Rectal smooth muscle tissue (tissue), 1 donor: ENCODE measurements around the gene PARD3.
A peak's percentile ranks its signal among the peaks of the same experiment; 100 is the strongest.

Source experiments
- H3K27ac ChIP-seq: one replicate; pipeline ENCODE4 v1.7.0; 2013; ENCODE audit warnings: low read depth, low read length, inconsistent platforms
- H3K27me3 ChIP-seq: one replicate; pipeline ENCODE4 v1.7.0; 2013; ENCODE audit warnings: low read length; ENCODE audit not compliant: control insufficient read depth, insufficient read depth
- H3K36me3 ChIP-seq: one replicate; pipeline ENCODE4 v1.7.0; 2013; ENCODE audit warnings: low read length; ENCODE audit not compliant: control insufficient read depth, insufficient read depth
- H3K4me1 ChIP-seq: one replicate; pipeline ENCODE4 v1.7.0; 2013; ENCODE audit warnings: low read length; ENCODE audit not compliant: control insufficient read depth, insufficient read depth
- H3K4me3 ChIP-seq: one replicate; pipeline ENCODE4 v1.7.0; 2013; ENCODE audit warnings: low read length
- H3K9ac ChIP-seq: one replicate; pipeline ENCODE4 v1.7.0; 2013; ENCODE audit warnings: low read length

PARD3 gene

DNA sequence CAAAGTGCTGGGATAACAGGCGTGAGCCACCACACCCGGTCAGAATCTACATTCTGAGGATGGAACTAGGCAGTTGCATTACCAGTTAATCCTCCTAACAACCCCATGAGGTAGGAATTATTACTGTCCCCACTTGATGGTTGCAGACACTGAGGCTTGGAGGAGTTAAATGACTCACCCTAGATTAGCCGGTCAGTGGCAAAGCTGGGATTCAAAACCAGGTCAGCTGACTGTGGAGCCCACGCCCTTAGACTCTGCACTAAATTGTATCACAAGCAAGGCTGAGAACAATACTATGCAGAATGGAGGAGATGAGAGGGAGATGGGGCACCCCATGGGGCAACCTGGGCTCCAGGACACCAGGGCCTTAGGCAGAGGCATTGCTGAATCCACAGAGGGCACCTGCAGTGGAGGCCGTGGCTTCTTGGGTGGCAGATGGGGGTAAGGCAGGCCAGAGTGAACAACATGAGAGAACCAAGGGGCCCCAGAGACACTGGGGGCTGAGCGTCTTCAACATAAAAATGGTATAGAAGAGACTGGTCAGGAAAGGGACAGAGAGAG, 723.4 kb downstream of the PARD3 start:
- H3K36me3 ChIP-seq = no peaks in the 10 kb centered on the region
- no peaks in the 10 kb centered on the region for H3K4me1 ChIP-seq
- no peak overlapping the region for H3K4me3 ChIP-seq
- no peak overlapping the region for H3K27ac ChIP-seq
- H3K9ac ChIP-seq = no peak overlapping the region
- H3K27me3 ChIP-seq = no peaks in the 10 kb centered on the region

DNA sequence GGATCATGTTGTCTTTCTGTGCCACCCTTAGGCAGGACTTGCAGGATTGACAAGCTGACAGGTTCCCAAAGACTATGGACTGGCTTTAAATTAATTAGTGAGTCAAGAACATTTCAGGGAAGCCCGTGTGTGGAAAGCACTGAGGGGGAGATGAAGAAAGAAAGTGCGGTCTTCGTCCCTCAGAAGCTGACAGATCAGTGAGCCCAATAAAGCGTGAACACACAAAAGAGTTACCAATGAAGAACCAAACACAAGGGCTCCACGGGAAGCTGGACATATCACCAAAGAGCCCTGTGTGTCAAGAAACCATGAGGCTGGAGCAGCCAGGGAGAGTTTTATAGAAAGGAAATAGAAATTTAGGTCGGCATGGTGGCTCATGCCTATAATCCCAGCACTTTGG, 725.8 kb downstream of the PARD3 start:
- no peak overlapping the region for H3K9ac ChIP-seq
- no peak overlapping the region for H3K4me3 ChIP-seq
- H3K27me3 ChIP-seq = no peaks in the 10 kb centered on the region
- H3K4me1 ChIP-seq = no peaks in the 10 kb centered on the region
- no peak overlapping the region for H3K27ac ChIP-seq
- no peaks in the 10 kb centered on the region for H3K36me3 ChIP-seq

DNA sequence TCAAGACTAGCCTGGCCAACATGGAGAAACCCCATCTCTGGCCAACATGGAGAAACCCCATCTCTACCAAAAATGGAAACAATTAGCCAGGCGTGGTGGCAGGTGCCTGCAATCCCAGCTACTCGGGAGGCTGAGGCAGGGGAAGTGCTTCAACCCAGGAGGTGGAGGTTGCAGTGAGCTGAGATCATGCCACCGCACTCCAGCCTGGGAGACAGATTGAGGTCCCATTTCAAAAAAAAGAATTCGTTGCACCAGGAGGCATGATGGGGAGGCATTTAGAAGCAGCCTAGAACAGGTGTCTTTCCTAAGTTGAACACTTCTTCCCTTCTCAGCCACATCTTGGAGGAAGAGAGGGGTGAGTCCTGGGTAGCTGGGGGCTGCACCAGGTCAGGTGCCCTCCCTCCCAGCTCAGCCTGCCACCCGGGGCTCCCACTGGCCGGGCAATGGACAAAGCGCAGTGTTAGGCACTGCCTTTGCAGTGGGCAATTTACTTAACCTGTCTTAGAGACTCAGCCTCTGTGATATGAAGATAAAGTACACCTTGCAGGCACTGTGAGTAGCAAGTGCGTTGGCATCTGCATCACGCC, 726.8 kb downstream of the PARD3 start:
- Histone ChIP-seq H3K27me3 (no peaks in the 10 kb centered on the region), H3K27ac (no peak overlapping the region), H3K4me3 (no peak overlapping the region), H3K9ac (no peak overlapping the region), H3K36me3 (no peaks in the 10 kb centered on the region), H3K4me1 (no peaks in the 10 kb centered on the region)

DNA sequence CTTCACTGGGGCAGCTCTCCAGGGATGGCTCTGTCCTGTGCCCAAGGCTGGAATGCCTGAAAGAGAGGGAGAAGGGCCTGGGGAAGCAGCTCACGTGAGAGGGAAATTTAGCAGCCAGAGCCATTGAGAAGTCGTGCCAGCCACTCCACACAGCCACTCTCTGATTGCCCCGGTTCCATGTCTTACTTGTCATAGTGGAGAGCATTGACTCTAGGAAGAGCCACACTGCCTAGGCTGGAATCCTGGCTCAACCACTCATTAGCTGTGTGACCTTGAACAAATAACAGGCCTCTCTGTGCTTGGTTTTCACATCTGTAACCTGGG, 728.0 kb downstream of the PARD3 start:
- Histone ChIP-seq H3K4me3 (no peak overlapping the region), H3K9ac (no peak overlapping the region), H3K36me3 (no peaks in the 10 kb centered on the region), H3K27me3 (no peaks in the 10 kb centered on the region), H3K4me1 (no peaks in the 10 kb centered on the region), H3K27ac (no peak overlapping the region)

GRCh38 chr10:34083567-34083966, 731.5 kb downstream of the PARD3 start:
- Histone ChIP-seq H3K36me3 (no peaks in the 10 kb centered on the region), H3K4me1 (no peaks in the 10 kb centered on the region)

DNA sequence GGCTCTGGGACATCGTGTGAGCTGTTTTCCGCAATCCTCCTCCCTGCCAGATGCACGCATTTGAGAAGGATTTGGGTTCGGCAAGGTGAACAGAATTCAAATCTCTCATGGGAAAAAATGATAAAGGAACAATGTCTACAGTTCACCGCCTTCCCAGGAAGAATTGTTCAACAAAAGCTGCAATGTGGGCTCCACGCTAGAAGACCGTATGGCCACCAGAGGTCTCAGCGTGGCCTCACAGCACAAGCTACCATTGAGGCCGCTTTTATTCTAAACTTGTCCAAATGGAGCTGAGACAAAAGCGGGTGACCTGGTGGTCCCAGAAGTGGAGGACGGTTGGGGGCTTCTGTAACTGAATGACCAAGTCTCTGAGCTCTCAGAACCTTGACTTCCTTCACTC, 733.1 kb downstream of the PARD3 start:
- H3K9ac ChIP-seq = no peak overlapping the region
- no peak overlapping the region for H3K27ac ChIP-seq
- no peaks in the 10 kb centered on the region for H3K4me1 ChIP-seq
- no peaks in the 10 kb centered on the region for H3K36me3 ChIP-seq
- H3K4me3 ChIP-seq = no peak overlapping the region
- no peaks in the 10 kb centered on the region for H3K27me3 ChIP-seq

More at GRCh38 chr10:34083567-34083966, 731.5 kb downstream of the PARD3 start:
- Histone ChIP-seq H3K27me3 (no peaks in the 10 kb centered on the region), H3K4me3 (no peak overlapping the region), H3K9ac (no peak overlapping the region), H3K27ac (no peak overlapping the region)

DNA sequence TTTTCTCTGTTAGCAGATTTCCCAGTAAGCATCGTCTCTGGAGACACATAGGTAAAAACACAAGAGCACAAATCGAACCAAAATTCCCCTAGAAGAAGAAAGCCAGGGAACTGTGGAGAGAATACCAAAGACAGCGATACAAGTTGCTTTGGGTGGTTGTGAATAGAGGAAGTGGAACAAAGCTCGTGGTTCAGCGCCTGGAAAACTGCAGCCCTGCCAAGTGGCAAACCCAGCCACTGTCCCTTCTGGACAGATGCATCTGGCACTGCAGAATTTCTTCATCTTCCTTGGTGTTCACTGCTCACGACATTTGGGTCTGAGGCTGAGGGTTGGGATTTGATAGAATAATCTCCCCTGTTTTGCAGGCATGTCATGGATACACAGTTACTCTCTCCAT, 733.8 kb downstream of the PARD3 start:
- H3K4me1 ChIP-seq = no peaks in the 10 kb centered on the region
- H3K9ac ChIP-seq = no peak overlapping the region
- H3K27ac ChIP-seq = no peak overlapping the region
- H3K36me3 ChIP-seq = no peaks in the 10 kb centered on the region
- no peak overlapping the region for H3K4me3 ChIP-seq
- no peaks in the 10 kb centered on the region for H3K27me3 ChIP-seq

- Histone ChIP-seq H3K27me3 (no peaks in the 10 kb centered on the region), H3K4me1 (no peaks in the 10 kb centered on the region), H3K9ac (no peak overlapping the region), H3K27ac (no peak overlapping the region), H3K4me3 (no peak overlapping the region), H3K36me3 (no peaks in the 10 kb centered on the region)
These were observed 734.4 kb downstream of the PARD3 start for GRCh38 chr10:34080485-34081346.

GRCh38 chr10:34079702-34080484, 735.2 kb downstream of the PARD3 start:
- Histone ChIP-seq H3K9ac (no peak overlapping the region), H3K4me3 (no peak overlapping the region), H3K4me1 (no peaks in the 10 kb centered on the region), H3K27ac (no peak overlapping the region), H3K27me3 (no peaks in the 10 kb centered on the region), H3K36me3 (no peaks in the 10 kb centered on the region)

- H3K4me3 ChIP-seq = no peak overlapping the region
- H3K36me3 ChIP-seq = no peaks in the 10 kb centered on the region
- peak overlapping the region; percentile 33 for H3K27ac ChIP-seq
- H3K27me3 ChIP-seq = no peaks in the 10 kb centered on the region
- no peak overlapping the region for H3K9ac ChIP-seq
- no peaks in the 10 kb centered on the region for H3K4me1 ChIP-seq
These were observed 736.2 kb downstream of the PARD3 start for GRCh38 chr10:34078745-34079470.

DNA sequence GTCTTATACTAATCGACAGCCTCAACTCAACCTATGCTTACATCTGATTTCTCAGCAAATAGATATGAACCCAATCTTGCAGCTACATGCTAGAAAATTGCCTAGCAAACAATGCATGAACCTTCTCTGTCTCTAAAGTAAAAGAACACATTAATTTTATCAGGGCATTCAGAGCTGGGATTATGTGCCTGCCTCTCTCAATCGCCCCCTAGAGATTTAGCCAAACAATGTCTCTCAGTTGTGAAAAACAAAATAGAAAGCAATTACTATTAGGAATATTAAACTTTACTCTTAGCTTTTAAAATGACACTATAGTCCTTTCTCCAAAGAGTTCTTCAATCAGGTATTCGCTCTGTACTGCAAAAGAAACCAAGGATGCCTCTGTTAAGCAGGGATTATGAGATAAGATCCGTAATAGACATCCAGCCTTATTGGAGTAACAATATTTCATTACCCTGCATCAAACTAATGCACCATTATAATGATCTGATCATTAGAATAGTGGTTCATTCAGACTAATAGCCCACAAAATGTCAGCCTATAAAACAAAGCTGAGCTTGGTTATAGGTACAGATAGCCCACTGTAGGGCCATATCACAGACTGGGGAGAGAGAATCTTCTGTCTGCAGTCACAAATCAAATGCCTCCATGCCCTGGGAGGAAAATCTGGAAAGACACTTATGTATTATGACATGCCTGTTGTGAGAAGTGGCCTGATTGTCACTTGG, 736.9 kb downstream of the PARD3 start:
- no peak overlapping the region for H3K4me3 ChIP-seq
- H3K27ac ChIP-seq = no peak overlapping the region
- H3K4me1 ChIP-seq = no peaks in the 10 kb centered on the region
- no peaks in the 10 kb centered on the region for H3K36me3 ChIP-seq
- H3K9ac ChIP-seq = no peak overlapping the region
- H3K27me3 ChIP-seq = no peaks in the 10 kb centered on the region
